PFSK-1 (cell line): ENCODE data around the gene MANEAL.

Experiments used
- FOXP2 ChIP-seq: optimal IDR thresholded peaks from 2 replicates; pipeline ENCODE3; 2011; ENCODE audit warnings: borderline replicate concordance, control low read depth, inconsistent platforms; ENCODE audit not compliant: insufficient read depth; ENCODE audit errors: extremely low read length, extremely low read depth
- POLR2AphosphoS5 ChIP-seq: IDR thresholded peaks from 2 replicates; pipeline ENCODE4 v1.6.1; 2012; ENCODE audit warnings: low read depth, mild to moderate bottlenecking, control low read depth, low read length, moderate library complexity
- SIN3A ChIP-seq: IDR thresholded peaks from 2 replicates; pipeline ENCODE4 v1.6.1; 2012; ENCODE audit warnings: mild to moderate bottlenecking, low read length, moderate library complexity, borderline replicate concordance; ENCODE audit not compliant: insufficient read depth
- TAF1 ChIP-seq: IDR thresholded peaks from 2 replicates; pipeline ENCODE4 v1.6.1; 2012; ENCODE audit warnings: low read length, control low read depth, borderline replicate concordance; ENCODE audit not compliant: insufficient read depth
- TF ChIP-seq, protein P1 (sequence below), 2 experiments: IDR thresholded peaks; 2 replicates each; pipeline versions ENCODE4 v1.6.1 to v1.8.0; 2011 to 2012; ENCODE audit warnings: low read depth in 2 of 2, low read length in 2 of 2, control low read depth in 1 of 2, inconsistent platforms in 1 of 2, mild to moderate bottlenecking in 1 of 2, moderate library complexity in 1 of 2; ENCODE audit not compliant: insufficient read depth in 1 of 2

The MANEAL gene

GRCh38 chr1:37822906-37823815 lies 29.5 kb downstream of the MANEAL start:
- TF ChIP-seq, protein P1, sequence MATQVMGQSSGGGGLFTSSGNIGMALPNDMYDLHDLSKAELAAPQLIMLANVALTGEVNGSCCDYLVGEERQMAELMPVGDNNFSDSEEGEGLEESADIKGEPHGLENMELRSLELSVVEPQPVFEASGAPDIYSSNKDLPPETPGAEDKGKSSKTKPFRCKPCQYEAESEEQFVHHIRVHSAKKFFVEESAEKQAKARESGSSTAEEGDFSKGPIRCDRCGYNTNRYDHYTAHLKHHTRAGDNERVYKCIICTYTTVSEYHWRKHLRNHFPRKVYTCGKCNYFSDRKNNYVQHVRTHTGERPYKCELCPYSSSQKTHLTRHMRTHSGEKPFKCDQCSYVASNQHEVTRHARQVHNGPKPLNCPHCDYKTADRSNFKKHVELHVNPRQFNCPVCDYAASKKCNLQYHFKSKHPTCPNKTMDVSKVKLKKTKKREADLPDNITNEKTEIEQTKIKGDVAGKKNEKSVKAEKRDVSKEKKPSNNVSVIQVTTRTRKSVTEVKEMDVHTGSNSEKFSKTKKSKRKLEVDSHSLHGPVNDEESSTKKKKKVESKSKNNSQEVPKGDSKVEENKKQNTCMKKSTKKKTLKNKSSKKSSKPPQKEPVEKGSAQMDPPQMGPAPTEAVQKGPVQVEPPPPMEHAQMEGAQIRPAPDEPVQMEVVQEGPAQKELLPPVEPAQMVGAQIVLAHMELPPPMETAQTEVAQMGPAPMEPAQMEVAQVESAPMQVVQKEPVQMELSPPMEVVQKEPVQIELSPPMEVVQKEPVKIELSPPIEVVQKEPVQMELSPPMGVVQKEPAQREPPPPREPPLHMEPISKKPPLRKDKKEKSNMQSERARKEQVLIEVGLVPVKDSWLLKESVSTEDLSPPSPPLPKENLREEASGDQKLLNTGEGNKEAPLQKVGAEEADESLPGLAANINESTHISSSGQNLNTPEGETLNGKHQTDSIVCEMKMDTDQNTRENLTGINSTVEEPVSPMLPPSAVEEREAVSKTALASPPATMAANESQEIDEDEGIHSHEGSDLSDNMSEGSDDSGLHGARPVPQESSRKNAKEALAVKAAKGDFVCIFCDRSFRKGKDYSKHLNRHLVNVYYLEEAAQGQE (IDR thresholded peaks at IDR 0.05; ENCODE audit: insufficient read depth in 1 of 2, low read depth in 2 of 2, low read length in 2 of 2) = no peak
- TF ChIP-seq FOXP2 (no peak), POLR2AphosphoS5 (no peak), SIN3A (no peak), TAF1 (no peak)

- no peak for TF ChIP-seq POLR2AphosphoS5
- TF ChIP-seq FOXP2 = no peak
- TF ChIP-seq SIN3A = no peak
- TF ChIP-seq, protein P1 (IDR thresholded peaks at IDR 0.05; ENCODE audit: insufficient read depth in 1 of 2, low read depth in 2 of 2, low read length in 2 of 2) = no peak
- TF ChIP-seq TAF1 = no peak
Measured at GRCh38 chr1:37824001-37824400, 30.4 kb downstream of the MANEAL start.

DNA sequence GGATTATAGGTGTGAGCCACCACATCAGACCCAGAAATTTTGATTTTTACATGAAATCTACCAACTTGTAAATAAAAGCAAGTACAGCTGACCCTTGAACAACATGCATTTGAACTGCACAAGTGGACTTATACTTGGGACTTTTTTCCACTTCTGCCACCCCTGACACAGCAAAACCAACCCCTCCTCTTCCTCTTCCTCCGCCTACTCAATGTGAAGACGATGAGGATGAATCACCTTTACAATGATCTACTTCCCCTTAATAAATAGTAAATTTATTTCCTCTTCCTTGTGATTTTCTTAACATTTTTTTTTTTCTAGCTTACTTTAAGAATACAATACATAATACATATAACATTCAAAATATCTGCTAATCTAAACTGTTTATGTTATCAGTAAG lies 31.9 kb downstream of the MANEAL start:
- TF ChIP-seq, protein P1 (IDR thresholded peaks at IDR 0.05; ENCODE audit: insufficient read depth in 1 of 2, low read depth in 2 of 2, low read length in 2 of 2) = no peak
- no peak for TF ChIP-seq FOXP2
- TF ChIP-seq TAF1 = no peak
- no peak for TF ChIP-seq SIN3A
- TF ChIP-seq POLR2AphosphoS5 = no peak

DNA sequence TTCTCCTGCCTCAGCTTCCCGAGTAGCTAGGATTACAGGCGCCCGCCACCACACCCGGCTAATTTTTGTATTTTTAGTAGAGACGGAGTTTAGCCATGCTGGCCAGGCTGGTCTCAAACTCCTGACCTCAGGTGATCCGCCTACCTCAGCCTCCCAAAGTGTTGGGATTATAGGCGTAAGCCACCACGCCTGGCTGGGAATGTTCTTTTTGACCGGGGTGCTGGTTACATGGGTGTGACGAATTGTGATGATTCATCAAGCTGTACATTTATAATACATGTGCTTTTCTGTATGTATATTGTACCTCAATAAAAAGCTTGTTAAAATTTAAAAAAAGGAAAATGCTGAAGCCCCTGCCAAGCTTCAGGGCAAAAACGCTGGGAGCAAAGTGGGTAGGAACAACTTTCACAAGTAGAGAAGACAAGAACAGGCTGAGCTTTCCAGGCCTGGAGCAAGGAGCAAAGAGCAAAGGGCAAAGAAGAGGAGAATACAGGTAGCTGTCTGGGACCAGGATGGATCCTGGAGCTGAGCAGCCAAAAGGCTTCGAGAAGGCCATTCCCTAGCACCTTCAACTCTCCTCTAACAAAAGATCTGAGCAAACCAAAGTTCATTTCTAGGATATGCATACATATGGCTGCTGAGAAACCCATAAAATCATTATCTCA lies 34.9 kb downstream of the MANEAL start:
- TF ChIP-seq, protein P1 (IDR thresholded peaks at IDR 0.05; ENCODE audit: insufficient read depth in 1 of 2, low read depth in 2 of 2, low read length in 2 of 2) = no peak
- TF ChIP-seq SIN3A (no peak), FOXP2 (no peak), TAF1 (no peak), POLR2AphosphoS5 (no peak)
